Ramos (cell line): ENCODE results near the gene VIPR2.
"Not testable (repeated sequence)": the region's sequence is repeated elsewhere in the genome, so short reads cannot be mapped to it uniquely, and the experiment has no call there.

Experiments
- in situ Hi-C: fragments of 300-500 bp; cut with MboI; formaldehyde crosslinking; loops from one replicate; pipeline ENCODE4 v1.14.3; 2022; ENCODE audit warnings: low sequenced_read_pairs; ENCODE audit not compliant: unreplicated experiment

The VIPR2 gene

DNA sequence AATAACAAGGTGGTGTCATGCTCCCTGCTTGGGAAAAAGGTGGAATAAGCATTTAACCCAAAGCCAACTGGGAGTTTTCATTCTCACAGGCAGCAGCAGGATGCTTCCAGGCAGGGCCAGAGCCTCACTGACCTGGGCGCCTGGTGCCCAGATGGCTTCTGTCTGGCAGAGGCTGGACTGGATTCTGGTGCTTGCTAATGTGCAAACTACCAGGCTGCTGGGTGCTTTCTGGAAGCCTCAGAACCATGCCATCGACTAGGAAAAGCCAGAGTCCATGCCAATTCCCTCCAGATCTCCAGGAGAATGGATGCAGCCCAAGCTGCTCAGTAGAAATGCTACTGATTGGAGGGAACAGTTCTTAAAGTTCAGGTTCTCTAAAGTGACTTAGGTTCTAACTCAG is 36.2 kb downstream of the VIPR2 start:
- in situ Hi-C loops: no loop called here

DNA sequence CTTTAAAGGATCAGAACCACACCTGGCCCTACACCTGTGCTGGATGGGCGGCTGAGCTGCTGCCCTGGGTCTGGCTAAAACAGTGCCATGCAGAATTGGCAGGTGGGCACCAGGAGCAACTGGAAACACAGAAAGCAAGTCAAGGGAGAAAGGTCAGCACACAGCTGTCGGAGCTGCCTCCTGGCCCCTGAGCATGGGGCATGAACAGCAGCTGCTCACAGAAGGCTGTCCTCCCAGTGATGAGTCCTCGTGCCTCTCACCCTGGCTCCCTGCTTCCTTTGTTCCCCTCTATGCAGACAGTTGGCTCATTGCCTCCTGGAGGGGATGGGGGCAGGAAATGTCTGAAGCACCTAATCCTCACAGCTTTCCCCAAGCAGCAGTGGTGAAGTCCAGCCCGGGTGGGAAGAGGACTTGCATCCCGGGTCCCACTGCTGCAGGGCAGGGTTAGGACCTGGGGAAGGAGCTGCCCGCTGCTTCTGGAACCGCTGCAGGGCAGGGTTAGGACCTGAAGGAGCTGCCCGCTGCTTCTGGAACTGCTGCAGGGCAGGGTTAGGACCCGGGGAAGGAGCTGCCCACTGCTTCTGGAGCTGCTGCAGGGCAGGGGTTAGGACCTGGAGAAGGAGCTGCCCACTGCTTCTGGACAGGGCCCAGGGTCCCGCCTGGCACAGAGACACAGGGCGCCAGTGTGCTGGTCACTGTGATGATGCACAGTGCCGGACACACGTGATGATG is 37.3 kb downstream of the VIPR2 start:
- in situ Hi-C loops: no loop called here

DNA sequence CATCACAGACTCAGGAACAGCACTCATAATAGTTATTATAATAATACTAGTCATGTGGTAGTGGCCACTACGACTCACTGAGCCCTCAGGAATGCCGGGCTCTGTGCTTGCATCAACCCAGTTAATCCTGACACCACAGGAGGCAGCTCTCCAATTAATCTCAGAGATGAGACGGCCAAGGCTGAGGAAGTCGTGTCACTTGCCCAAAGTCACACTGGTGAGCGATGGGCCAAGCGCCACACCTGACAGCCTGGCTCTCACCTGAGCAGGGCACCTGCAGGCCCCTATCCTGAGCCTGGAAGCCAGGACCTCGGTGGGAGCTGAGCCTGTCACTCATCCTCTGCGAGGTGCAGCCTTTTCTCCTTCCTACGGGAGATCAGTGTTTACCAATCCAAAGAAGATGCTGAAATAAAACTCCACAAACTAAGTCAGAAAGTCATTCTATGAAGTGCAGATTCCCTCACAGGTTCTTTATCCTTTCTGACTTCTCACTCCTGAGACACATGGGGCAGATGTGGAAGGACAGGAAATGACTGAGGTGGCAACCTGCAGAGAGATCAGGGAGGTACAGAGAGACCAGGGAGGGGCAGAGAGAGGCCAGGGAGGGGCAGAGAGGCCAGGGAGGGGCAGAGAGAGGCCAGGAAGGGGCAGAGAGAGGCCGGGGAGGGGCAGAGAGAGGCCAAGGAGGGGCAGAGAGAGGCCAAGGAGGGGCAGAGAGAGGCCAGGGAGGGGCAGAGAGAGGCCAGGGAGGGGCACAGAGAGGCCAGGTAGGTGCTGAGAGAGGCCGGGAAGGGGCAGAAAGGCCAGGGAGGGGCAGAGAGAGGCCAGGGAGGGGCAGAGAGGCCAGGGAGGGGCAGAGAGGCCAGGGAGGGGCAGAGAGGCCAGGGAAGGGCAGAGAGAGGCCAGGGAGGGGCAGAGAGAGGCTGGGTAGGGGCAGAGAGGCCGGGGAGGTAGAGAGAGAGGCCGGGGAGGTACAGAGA is 38.5 kb downstream of the VIPR2 start:
- in situ Hi-C loops: no loop called here

DNA sequence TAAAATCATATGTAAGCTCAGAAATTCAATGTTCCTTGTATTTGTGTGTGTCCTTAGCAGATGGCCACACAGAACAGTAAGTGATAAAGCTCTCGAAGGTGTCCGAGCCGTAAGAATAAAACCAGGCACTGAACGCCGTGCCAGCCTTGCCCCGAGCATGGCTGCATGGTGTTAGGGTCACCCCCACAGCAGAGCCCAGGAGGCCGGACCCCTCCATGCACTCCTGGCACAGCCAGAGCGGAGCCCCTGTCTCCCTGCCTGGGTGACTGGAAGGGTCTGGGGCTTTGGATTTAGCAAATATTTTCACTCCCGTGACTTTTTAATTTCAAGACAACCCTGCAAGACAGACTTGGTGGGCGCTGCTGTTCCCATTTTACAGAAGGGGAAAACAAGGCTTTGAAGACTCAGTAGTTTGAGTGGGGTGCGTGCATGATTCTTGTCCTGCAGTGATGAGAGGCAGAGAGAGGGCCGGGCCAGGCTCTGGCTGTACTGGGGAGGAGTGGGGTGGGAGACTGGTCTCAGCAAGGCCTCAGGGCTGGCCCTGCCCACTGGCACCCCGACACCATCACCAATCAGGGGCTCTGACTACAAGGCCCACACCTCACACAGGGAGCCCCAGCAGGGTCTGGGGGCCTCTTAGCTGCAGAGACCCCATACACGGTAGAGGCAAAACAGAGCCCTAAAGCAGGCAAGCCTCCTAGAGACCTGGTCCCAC is 39.4 kb downstream of the VIPR2 start:
- in situ Hi-C loops: no loop called here

DNA sequence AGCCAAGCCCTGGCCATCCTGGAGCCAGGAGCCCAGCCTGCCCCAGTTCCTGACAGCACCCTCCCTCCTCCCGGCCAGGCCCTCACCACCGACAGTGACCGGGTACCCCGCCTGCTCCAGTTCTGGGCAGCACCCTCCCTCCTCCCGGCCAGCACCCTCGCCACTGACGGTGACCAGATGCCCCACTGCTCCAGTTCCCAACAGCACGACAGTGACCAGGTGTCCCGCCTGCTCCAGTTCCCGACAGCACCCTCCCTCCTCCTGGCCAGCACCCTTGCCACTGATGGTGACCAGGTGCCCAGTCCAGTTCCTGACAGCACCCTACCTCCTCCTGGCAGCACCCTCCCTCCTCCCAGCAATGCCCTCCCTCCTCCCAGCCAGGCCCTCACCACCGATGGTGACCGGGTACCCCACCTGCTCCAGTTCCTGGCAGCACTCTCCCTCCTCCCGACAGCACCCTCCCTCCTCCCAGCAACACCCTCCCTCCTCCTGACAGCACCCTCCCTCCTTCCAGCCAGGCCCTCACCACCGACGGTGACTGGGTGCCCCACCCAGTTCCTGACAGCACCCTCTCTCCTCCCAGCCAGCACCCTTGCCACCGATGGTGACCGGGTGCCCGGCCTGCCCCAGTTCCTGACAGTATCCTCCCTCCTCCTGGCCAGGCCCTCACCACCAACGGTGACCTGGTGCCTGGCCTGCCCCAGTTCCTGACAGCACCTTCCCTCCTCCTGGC is 40.3 kb downstream of the VIPR2 start:
- in situ Hi-C loops: no loop called here

DNA sequence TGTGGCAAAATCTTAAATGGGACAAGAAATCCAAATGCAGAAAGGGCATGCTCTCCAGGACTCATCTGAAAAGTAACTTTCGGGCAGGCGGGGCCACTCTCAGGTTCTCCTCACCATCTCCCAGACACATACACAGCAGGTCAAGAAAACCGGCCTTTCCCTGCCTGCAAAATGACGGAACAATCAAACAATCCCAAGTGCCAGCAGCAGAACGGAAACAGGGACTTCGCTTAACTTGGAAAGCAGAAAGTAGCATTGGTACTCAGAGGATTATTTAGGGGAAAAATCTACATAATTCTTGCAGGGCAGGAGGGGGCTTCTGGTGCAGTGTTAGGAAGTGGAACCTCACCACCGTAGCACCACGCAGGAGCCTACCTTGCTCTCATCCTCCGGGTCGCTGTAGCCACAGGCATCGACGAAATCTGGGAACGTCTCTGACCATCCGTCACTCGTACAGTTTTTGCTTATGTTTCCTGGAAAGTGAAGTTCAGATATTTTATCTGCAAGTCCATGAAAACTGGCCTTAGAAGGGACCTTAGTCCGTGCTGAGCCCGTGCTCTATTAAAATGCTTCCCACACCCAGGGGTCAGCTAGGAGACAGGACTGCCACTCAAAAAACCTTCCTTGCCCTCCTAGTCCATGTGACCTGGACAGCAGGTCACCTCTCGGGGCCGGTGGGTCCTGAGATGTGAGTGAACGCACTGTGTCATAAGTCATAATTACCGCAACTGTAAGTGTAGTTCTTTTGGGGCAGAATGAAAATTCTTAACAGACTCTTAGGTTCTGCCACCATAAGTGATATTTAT is 41.1 kb downstream of the VIPR2 start:
- in situ Hi-C loops: no loop called here

DNA sequence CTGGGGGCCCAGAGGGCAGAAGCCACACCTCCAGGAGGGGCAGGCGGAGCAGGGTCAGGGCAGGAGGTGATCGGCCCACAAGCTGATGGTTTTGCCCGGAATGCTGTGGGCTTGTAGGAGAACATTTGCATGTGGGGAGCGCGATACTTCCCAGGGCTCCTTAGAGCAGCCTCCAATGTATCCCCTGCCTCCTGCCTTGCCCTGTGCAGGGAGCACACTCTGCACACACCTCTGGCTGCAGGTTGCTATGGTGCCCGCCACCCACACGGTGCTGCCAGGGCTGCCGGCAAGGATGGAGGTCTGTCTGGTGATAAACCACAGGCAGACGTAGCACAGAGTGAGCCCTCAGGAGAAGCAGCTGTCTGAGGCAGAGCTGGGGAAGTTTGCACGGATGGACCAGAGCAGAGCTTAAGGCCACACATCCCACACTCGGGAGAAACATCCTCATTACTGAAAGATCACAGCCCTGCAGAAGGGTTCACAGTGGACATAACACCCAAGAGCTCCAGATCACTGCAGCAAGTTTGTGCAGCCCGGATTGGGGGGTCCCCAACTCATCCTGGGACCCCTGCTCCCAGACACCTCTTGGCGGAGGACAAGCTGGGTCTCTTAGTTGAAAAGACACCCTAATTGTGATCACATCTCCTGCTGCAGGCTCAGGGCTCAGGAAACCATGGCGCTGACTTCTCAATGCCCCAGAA is 41.8 kb downstream of the VIPR2 start:
- in situ Hi-C loops: no loop called here

DNA sequence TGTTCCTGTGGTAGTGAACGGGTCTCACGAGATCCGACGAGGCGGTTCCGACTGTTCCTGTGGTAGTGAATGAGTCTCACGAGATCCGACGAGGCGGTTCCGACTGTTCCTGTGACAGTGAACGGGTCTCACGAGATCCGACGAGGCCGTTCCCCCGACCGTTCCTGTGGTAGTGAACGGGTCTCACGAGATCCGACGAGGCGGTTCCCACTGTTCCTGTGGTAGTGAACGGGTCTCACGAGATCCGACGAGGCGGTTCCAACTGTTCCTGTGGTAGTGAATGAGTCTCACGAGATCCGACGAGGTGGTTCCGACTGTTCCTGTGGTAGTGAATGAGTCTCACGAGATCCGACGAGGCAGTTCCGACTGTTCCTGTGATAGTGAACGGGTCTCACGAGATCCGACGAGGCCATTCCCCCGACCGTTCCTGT is 43.0 kb downstream of the VIPR2 start:
- in situ Hi-C loops: not testable (repeated sequence)

DNA sequence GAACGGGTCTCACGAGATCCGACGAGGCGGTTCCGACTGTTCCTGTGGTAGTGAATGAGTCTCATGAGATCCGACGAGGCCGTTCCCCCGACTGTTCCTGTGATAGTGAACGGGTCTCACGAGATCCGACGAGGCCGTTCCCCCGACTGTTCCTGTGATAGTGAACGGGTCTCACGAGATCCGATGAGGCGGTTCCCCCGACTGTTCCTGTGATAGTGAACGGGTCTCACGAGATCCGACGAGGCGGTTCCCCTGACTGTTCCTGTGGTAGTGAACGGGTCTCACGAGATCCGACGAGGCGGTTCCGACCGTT is 43.6 kb downstream of the VIPR2 start:
- in situ Hi-C loops: not testable (repeated sequence)

DNA sequence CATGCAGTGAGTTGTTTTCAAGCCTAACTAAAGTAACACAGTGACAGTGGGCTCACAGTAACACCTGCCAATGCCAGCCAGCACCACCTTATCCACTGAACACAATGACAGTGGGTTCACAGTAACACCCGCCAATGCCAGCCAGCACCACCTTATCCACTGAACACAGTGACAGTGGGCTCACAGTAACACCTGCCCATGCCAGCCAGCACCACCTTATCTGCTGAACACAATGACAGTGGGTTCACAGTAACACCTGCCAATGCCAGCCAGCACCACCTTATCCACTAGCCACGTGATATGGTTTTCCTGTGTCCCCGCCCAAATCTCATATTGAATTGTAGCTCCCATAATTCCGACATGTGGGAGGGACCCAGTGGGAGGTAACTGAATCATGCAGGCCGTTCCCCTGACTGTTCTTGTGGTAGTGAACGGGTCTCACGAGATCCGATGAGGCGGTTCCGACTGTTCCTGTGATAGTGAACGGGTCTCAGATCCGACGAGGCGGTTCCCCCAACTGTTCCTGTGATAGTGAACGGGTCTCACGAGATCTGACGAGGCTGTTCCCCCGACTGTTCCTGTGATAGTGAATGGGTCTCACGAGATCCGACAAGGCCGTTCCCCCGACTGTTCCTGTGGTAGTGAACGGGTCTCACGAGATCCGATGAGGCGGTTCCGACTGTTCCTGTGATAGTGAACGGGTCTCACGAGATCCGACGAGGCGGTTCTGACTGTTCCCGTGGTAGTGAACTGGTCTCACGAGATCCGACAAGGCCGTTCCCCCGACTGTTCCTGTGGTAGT is 44.2 kb downstream of the VIPR2 start:
- in situ Hi-C loops: not testable (repeated sequence)

DNA sequence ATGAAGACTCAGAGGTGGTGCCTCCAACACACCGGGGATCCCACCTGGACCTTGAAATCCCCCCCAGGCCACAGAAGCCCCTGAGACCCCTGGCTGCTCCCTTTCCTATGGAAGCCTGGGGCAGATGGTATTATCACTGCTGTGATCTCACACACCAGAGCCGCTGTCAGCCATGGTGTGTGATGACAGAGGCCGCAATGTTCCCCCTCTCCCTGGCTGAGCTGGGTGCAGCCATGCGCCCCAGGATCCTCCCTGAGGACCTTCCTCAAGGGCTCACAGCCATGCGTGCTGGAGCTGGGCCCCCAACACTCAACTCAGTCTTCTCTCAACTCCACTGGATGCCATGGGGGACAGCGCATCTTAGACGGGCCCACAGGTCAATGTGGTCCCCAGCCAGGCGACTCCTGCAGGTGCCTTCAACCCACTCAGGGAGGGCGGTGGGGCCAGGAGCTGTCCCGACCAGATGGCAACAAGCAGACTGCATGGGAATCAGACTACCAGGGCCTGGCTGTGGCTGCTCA is 44.9 kb downstream of the VIPR2 start:
- in situ Hi-C loops: no loop called here

DNA sequence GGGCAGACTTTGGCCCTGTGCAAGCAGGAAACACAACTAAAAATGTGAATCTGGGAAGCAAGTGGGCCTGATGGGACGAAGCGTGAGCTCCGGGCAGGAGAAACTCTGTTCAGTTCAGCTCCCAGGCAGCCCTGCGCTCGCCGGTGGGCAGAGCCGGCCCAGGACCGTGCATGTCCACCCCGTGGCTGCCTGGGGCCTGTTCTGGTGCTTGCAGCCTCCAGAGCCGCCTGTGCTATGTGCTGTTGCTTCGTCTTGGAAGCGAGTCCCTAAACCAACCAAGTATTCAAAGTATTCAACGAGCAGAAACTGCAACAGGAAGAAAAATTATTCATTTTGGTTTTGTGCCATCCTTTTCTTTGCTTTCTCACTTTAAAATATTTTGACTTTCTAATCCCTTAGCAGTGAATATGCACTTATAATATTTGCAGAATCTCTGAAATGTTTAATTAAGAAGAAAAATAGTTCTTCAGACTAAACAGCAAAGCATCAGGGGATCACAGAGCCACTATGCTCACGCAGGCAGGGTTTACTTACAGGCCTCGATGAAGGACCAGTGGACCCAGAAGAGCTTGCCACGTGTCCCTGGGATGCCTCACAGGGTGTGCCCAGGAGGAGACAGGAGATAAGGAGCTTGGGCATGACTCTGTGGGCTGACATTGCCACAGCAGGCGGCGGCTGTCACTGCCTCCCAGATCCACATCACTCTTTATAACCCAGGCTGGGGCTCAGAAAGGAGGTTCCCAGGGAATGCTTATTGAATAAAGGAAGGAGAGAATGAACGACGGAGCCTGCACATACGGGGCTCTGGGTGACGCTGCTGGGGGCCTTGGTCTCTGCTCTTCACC is 45.6 kb downstream of the VIPR2 start:
- in situ Hi-C loops: no loop called here

DNA sequence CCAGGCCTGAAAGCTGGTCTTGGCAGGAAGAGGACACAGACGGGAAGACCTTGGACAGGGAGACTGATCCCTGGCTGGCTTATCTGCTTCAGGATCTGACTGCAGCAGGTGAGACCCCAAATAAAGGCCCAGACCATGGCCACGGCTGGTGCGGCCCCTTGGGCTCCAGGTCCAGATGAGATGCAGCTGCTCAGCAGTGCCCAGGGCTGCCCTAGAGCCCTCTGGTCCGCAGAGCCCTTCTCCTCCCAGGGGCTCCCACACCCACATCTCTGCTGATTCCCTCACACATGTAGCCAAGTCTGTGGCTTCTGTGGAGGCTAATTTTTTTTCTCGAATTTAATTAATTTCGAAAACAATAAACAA is 46.3 kb downstream of the VIPR2 start:
- in situ Hi-C loops: no loop called here

DNA sequence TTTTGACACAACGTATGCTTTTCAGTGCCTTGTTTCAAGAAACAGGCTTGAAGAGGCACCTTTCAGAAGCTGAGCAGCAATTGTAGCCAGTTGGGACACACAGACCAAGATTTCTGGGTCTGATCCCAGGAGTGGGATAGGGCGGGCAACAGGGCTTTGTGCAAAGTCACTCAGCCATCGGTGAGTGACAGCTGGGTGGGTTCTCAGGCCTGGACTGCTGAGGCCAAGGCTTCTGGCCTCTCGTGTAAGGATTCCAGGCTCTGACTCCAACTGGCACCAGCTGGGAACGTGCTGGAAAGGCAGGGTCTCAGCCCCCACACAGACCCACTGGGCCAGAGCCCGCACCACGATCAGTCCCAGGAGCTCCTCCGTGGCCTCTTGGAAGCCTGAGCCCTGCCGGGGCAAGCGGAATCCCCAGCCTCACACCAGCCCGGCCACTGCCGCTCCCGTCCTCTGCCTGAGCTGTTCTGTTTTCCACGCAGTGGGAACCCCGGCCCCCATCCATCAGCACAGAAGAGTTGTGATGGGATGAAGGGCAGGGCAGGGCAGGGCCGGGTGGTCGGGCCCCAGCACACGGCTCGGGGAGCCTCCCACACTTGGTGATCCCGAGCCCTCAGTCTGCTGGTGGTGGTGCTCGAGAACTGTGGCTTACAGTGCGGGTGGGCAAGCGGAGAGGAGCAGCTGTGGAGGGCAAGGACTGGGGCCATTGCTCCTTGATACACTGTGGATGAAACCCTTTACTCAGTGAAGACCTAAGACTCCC is 46.8 kb downstream of the VIPR2 start:
- in situ Hi-C loops: no loop called here

DNA sequence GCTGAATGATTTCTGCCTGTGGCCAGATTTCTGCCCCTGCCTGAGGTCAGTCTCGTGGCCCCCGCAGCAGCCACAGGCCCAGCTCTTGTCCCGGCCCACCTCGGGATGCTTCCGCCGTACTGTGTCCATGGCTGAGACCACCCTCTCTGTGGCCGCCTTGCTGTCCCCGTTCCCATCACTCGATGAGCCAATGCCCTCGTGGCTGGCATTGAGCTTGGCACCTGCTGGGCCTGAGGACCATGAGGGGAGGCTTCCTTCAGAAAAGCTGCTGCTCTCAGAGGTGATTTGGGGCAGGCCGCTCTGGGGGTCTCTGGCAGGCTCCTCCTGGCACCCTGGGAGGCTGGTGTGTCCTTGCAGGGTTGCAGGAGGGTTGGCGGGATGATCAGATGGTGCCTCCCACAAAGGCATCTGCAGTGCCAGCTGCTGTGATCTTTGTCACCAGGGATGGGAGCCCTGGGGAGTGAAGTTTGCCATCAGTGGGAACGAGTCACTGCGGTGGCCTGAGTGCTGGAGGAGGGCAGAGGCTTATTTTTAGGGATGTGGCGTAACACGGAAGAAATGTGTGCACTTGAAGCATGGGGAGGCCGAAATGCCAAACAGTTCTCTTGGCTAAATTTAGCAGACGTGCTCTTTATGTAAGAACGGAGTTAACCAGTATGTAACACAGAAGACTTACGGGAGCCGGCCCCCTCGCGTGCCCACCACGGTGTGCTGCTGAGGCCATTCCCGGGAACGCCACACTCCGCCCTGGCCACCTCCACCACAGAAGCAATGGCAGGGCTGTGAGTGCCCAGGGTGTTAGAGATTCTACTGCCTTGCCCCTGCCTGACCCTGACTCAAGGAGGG is 47.7 kb downstream of the VIPR2 start:
- in situ Hi-C loops: no loop called here
